H1 (cell line): ENCODE data around the gene RPS28.
"Not testable (repeated sequence)": the region's sequence is repeated elsewhere in the genome, so short reads cannot be mapped to it uniquely, and the experiment has no call there.

Experiments
- CEBPB ChIP-seq: IDR thresholded peaks from 2 replicates; pipeline ENCODE4 v1.6.1; 2012; ENCODE audit warnings: low read depth, low read length
- EP300 ChIP-seq, 2 experiments: IDR thresholded peaks; 1 replicate in 1 of 2; 2 replicates in 1 of 2; pipeline ENCODE4 v1.6.1; 2011 to 2012; ENCODE audit warnings: low read depth in 2 of 2, low read length in 2 of 2, mild to moderate bottlenecking in 2 of 2, borderline replicate concordance in 1 of 2, inconsistent platforms in 1 of 2, moderate library complexity in 1 of 2
- EZH2 ChIP-seq: fragments of 200-600 bp; sonication (generic); IDR thresholded peaks from 2 replicates; pipeline ENCODE4 v1.7.1; 2012; ENCODE audit warnings: low read depth, mild to moderate bottlenecking, moderate library complexity, low read length, inconsistent platforms; ENCODE audit not compliant: severe bottlenecking
- JUN ChIP-seq: IDR thresholded peaks from 2 replicates; pipeline ENCODE4 v1.6.1; 2011; ENCODE audit warnings: low read depth, mild to moderate bottlenecking, improper control_type of control experiment, low read length
- POLR2A ChIP-seq, 2 experiments: IDR thresholded peaks; 1 replicate in 1 of 2; 2 replicates in 1 of 2; pipeline ENCODE4 v1.6.1; 2011; ENCODE audit warnings: low read depth in 2 of 2, low read length in 2 of 2, mild to moderate bottlenecking in 2 of 2; ENCODE audit errors: control extremely low read depth in 1 of 2
- SIRT6 ChIP-seq: IDR thresholded peaks from one replicate; pipeline ENCODE4 v1.7.1; 2012; ENCODE audit warnings: low read length, inconsistent platforms

DNA sequence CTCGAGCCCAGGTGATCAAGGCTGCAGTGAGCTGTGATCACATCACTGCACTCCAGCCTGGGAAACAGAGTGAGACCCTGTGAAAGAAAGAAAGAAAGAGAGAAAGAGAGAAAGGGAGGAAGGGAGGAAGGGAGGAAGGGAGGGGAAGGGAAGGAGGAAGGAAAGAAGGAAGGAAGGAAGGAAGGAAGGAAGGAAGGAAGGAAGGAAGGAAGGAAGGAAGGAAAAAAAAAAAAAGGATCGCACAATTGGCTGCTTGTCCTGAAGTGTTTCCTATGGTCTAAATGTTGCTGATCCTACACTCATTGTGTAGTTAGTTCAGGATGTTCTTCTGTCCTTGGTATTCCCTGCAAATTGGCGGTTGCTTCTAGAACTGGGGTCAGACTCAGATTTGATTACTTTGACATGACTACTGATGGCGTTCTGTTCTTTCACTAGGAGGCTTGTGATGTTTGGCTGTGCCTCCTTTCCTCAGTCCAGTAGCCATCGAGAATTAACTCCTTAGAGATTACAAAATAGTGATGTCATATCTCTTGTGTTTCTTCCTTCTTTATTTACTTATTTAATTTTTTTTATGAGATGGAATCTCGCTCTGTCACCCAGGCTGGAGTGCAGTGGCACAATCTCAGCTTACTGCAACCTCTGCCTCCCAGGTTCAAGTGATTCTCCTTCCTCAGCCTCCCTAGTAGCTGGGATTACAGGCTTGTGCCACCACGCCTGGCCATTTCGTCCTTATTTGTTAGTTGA, 28.5 kb downstream of the RPS28 start:
- TF ChIP-seq EP300 (IDR thresholded peaks at IDR 0.05; ENCODE audit: borderline replicate concordance in 1 of 2, low read depth in 2 of 2, low read length in 2 of 2); SIRT6; CEBPB; JUN; EZH2; POLR2A (IDR thresholded peaks at IDR 0.05; ENCODE audit: control extremely low read depth in 1 of 2, low read depth in 2 of 2, low read length in 2 of 2): not testable (repeated sequence)
